ENCODE measurements around the gene SLC8A2. TPM values are rescaled to one million over a fixed set of nuclear protein-coding genes. Genes with fewer than 3 reads are reported as not detected.

SLC8A2 gene
- total and polyA plus RNA-seq, 2 of the 8 experiments (the other 6 are each of a cell fraction or from before 2014, with no cell fraction given), result 7.3 to 12.4 TPM

- TF ChIP-seq YY1 (IDR thresholded peaks at IDR 0.05; ENCODE audit: low read depth, low read length) (no peak), KDM1A (IDR thresholded peaks at IDR 0.05; ENCODE audit: borderline replicate concordance, low read length) (no peak)
Measured at GRCh38 chr19:47458672-47459071, 13.0 kb downstream of the SLC8A2 start (continued).
